ENCODE measurements around the gene AVP. TPM values are rescaled to one million over a fixed set of nuclear protein-coding genes. Genes with fewer than 3 reads are reported as not detected.

AVP gene
- total and polyA plus RNA-seq, 2 of the 13 experiments (the other 11 are each of a cell fraction or from before 2014, with no cell fraction given): 0.12 TPM; not detected in 1

DNA sequence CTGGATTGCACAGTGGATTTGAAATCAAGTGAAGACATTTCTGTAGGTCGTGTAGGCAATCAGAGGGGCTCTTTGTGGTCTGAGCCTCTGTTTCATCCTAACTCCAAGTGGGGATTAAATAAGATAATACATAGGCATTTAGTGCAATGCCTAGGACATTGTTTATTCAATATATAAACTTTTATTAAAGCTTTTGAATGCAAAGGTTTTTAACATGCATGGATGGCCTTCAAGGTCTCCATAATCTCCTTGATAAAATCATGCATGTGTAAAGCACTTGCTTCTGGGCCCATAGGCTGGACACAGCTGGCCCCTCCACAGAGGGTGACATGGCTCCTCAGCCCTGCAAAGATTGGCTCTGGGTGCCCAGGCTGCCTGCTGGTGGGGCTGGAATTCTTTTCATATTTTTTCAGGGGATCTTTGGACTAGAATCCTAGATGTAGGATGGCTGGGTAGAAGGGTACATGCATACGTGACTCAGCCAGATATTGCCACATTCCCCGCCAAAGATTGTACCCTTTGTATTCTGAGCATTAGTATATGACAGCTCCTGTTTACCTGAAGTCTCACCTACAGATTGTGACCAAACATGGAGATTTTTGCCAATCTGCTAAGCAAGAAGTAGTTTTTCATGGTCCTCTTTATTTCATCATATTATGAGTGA lies 19.0 kb upstream of the AVP start (continued):
- TF ChIP-seq, protein P1, sequence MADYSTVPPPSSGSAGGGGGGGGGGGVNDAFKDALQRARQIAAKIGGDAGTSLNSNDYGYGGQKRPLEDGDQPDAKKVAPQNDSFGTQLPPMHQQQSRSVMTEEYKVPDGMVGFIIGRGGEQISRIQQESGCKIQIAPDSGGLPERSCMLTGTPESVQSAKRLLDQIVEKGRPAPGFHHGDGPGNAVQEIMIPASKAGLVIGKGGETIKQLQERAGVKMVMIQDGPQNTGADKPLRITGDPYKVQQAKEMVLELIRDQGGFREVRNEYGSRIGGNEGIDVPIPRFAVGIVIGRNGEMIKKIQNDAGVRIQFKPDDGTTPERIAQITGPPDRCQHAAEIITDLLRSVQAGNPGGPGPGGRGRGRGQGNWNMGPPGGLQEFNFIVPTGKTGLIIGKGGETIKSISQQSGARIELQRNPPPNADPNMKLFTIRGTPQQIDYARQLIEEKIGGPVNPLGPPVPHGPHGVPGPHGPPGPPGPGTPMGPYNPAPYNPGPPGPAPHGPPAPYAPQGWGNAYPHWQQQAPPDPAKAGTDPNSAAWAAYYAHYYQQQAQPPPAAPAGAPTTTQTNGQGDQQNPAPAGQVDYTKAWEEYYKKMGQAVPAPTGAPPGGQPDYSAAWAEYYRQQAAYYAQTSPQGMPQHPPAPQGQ (CRISPR knock-in tag; IDR thresholded peaks at IDR 0.05; ENCODE audit: borderline replicate concordance): peak; percentile 63; the same call in 1 of the 2 replicates
- 0 out of 2 replicates have a peak, but pooled peaks have one; percentile 9 for TF ChIP-seq ZNF501 (CRISPR knock-in tag; IDR thresholded peaks at IDR 0.05)
- TF ChIP-seq YEATS4 (CRISPR knock-in tag; IDR thresholded peaks at IDR 0.05; ENCODE audit: borderline replicate concordance): peak; percentile 4; the same call in 1 of the 2 replicates
- TF ChIP-seq SNAI1 (CRISPR knock-in tag; IDR thresholded peaks at IDR 0.05; ENCODE audit: borderline replicate concordance): no peak
- TF ChIP-seq, protein P2, sequence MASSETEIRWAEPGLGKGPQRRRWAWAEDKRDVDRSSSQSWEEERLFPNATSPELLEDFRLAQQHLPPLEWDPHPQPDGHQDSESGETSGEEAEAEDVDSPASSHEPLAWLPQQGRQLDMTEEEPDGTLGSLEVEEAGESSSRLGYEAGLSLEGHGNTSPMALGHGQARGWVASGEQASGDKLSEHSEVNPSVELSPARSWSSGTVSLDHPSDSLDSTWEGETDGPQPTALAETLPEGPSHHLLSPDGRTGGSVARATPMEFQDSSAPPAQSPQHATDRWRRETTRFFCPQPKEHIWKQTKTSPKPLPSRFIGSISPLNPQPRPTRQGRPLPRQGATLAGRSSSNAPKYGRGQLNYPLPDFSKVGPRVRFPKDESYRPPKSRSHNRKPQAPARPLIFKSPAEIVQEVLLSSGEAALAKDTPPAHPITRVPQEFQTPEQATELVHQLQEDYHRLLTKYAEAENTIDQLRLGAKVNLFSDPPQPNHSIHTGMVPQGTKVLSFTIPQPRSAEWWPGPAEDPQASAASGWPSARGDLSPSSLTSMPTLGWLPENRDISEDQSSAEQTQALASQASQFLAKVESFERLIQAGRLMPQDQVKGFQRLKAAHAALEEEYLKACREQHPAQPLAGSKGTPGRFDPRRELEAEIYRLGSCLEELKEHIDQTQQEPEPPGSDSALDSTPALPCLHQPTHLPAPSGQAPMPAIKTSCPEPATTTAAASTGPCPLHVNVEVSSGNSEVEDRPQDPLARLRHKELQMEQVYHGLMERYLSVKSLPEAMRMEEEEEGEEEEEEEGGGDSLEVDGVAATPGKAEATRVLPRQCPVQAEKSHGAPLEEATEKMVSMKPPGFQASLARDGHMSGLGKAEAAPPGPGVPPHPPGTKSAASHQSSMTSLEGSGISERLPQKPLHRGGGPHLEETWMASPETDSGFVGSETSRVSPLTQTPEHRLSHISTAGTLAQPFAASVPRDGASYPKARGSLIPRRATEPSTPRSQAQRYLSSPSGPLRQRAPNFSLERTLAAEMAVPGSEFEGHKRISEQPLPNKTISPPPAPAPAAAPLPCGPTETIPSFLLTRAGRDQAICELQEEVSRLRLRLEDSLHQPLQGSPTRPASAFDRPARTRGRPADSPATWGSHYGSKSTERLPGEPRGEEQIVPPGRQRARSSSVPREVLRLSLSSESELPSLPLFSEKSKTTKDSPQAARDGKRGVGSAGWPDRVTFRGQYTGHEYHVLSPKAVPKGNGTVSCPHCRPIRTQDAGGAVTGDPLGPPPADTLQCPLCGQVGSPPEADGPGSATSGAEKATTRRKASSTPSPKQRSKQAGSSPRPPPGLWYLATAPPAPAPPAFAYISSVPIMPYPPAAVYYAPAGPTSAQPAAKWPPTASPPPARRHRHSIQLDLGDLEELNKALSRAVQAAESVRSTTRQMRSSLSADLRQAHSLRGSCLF (CRISPR knock-in tag; IDR thresholded peaks at IDR 0.05; ENCODE audit: borderline replicate concordance): no peak
- 0 out of 2 replicates have a peak, but pooled peaks have one; percentile 14 for TF ChIP-seq RFX3 (CRISPR knock-in tag; IDR thresholded peaks at IDR 0.05)
- TF ChIP-seq SP1 (IDR thresholded peaks at IDR 0.05): no peak
- TF ChIP-seq SP1 (CRISPR knock-in tag; IDR thresholded peaks at IDR 0.05): no peak; the same call in 1 of the 2 replicates
- TF ChIP-seq PAF1 (CRISPR knock-in tag; IDR thresholded peaks at IDR 0.05): no peak
- peak; percentile 71 for TF ChIP-seq SOX13 (IDR thresholded peaks at IDR 0.05)
- TF ChIP-seq SOX13 (CRISPR knock-in tag; conservative IDR thresholded peaks at IDR 0.05 in 1 of 2, IDR thresholded peaks at IDR 0.05 in 1 of 2): peak in 1 of 2 experiments; percentile 90; a peak in 2 of 4 replicates
- TF ChIP-seq FOXK2 (IDR thresholded peaks at IDR 0.05): peak; percentile 92
- peak; percentile 24; the same call in 1 of the 2 replicates for TF ChIP-seq MTF2 (CRISPR knock-in tag; IDR thresholded peaks at IDR 0.05; ENCODE audit: borderline replicate concordance)
- TF ChIP-seq ZNF451 (CRISPR knock-in tag; IDR thresholded peaks at IDR 0.05): no peak
- no peak for TF ChIP-seq MLLT10 (CRISPR knock-in tag; IDR thresholded peaks at IDR 0.05)
- TF ChIP-seq ZNF431 (CRISPR knock-in tag; IDR thresholded peaks at IDR 0.05; ENCODE audit: borderline replicate concordance, low read depth): peak; percentile 60; the same call in 1 of the 2 replicates
- TF ChIP-seq, protein P3, sequence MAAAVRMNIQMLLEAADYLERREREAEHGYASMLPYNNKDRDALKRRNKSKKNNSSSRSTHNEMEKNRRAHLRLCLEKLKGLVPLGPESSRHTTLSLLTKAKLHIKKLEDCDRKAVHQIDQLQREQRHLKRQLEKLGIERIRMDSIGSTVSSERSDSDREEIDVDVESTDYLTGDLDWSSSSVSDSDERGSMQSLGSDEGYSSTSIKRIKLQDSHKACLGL (CRISPR knock-in tag; IDR thresholded peaks at IDR 0.05): no peak
- TF ChIP-seq, protein P4, sequence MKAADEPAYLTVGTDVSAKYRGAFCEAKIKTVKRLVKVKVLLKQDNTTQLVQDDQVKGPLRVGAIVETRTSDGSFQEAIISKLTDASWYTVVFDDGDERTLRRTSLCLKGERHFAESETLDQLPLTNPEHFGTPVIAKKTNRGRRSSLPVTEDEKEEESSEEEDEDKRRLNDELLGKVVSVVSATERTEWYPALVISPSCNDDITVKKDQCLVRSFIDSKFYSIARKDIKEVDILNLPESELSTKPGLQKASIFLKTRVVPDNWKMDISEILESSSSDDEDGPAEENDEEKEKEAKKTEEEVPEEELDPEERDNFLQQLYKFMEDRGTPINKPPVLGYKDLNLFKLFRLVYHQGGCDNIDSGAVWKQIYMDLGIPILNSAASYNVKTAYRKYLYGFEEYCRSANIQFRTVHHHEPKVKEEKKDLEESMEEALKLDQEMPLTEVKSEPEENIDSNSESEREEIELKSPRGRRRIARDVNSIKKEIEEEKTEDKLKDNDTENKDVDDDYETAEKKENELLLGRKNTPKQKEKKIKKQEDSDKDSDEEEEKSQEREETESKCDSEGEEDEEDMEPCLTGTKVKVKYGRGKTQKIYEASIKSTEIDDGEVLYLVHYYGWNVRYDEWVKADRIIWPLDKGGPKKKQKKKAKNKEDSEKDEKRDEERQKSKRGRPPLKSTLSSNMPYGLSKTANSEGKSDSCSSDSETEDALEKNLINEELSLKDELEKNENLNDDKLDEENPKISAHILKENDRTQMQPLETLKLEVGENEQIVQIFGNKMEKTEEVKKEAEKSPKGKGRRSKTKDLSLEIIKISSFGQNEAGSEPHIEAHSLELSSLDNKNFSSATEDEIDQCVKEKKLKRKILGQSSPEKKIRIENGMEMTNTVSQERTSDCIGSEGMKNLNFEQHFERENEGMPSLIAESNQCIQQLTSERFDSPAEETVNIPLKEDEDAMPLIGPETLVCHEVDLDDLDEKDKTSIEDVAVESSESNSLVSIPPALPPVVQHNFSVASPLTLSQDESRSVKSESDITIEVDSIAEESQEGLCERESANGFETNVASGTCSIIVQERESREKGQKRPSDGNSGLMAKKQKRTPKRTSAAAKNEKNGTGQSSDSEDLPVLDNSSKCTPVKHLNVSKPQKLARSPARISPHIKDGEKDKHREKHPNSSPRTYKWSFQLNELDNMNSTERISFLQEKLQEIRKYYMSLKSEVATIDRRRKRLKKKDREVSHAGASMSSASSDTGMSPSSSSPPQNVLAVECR (CRISPR knock-in tag; IDR thresholded peaks at IDR 0.05; ENCODE audit: borderline replicate concordance): no peak; the same call in 1 of the 2 replicates

All from HepG2 (cell line).